Measurements from ENCODE around the gene CTR9.

CTR9 gene

DNA sequence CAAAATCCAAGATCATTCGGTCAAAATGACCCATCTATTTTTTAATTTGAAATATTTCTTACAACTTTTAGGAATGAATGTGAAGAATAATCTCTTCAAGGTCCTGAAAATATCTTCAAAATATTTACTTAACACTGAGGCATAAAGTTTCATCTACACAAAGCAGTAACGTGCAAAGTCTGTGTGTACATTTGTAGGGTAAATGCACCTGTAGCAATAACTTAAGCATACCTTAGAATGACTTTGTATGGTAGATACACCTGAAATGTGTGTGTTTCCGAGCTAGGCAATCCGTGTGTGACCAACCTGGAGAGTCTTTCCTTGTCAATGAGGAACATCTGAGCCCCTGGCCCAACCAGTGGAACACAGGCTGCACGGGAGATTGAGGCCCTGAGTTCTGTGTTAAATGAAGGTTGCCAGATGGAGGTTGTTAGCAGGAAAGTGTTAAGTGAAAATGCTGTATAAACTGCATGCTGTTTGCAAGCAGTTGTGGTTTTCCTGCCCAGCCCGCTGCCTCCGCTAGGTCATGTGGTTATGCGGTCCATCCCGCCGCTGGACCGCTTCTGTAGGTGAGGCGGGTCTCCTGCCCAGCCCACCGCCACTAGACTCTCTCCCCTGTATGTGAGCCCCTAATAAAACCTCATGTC, 7.6 kb upstream of the CTR9 start:
- DNase-seq, result no peak

DNA sequence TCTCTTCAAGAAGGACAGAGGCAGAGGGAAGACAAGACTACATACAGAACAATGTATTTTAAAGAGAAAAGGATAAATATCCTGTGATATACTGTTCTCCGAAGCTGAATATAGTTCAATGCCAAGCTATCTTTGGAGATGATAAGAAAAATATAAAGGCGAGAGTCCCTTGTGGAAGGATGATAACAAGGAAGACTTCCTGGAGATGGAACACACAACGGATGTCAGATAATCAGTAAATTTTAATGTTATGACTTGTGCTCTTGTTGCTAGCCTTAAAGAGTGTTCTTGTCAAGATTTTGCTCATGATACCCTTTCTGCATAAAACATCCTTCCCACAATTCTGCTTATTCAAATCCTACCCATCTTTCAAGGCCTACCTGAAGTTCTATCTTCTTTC, 6.8 kb upstream of the CTR9 start:
- no peak for DNase-seq

DNA sequence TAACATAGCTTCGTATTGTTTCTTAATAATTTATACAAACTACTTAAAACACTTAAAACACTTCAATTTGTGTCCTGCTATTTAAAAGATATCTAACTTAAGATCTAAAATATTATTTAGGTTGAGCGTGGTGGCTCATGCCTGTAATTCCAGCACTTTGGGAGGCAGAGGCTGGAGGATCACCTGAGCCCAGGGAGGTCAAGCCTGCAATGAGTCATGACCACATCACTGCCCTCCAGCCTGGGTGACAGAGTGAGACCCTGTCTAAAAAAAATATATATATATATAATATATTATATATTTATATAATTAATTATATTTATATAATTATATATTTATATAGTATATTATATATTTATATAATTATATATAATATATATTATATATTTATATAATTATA, 4.2 kb upstream of the CTR9 start:
- no peak for DNase-seq

DNA sequence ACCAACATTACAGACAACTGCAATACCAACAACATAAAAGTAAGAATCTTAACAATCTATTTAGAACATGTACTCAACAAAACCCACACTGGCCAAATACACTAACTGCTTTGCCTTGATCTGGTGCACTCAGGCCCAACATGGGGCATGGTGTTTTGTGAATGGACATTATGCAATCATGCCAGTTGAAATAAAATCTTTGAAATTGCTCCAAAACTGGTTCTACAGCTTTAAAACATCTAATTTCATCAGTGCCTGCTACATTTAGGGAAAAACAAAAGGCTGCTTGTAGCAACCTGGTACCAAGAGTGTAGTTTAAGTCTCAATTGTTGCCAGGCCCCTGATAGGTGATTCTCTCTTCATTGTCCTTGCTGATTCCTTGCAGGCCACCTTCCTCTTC, 3.3 kb upstream of the CTR9 start:
- no peak for DNase-seq

DNA sequence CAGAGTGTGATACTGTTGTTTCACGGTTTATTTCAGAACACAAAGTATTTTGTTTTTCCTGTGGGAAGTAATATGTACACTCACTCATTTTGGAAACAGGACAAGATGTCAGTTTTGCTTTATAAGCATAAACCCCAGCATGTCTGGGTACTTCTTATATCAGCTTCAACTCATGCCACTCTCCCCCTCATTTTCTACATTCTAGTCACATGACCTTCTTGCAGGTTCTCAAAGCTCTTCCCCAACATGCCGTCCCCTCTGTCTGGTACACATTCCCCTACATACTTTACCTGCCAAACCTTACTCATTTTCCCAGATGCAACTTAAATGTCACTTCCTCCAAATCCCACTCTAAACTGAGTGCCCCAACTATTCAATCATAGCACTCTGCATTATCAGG, 1.6 kb upstream of the CTR9 start:
- DNase-seq, result no peak

DNA sequence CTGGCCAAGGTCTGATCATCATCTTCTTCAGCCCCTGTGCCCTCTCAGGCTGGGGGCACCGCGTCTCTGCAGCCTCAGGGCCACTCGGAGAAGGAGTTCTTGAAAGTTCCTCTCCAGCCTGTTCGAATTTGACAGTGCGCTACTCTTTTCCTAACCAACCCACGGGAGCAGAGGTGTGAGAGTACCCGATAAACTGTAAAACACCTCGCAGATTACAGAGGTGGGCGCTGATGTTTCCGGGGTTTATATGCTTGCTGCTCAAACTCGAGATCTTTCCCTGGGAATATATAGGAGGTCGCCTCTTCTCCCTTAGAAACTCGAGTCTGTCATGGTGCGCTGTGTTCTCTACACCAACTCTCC, 515 bp downstream of the CTR9 start:
- DNase-seq, result peak; percentile 5

DNA sequence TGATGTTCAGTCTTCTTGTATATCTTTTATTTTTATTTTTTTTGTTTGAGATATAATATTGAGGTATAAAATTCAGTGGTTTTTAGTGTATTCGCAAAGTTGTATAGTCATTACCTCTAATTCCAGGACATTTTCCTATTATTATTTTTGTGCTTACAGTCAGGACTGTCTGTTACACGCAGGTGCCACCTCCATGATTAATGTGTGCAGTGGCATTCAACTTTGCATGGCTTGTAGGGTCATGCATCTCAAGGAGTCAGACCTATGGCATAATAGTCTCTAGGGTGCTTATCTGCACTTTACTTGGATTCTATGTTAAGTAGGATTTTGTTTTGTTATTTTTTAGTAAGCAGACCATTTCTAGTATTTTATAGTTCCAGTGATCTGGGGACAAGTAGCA, 1.0 kb downstream of the CTR9 start:
- no peak for DNase-seq

DNA sequence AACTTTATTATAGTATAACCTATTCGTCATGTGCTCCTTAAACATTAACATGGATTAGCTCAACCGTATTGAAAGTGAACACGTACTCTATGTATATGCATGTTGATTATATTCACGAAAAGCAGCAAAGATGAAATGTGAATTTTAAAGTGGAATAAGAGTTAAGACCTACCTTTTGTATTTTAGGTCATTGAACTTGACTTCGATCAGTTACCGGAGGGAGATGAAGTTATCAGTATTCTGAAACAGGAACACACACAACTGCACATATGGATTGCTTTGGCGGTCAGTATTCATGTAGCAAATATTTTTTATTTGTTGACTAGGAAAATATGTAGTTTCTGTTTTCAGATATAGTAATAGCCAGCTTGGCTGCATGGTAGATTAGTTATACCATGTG, 1.4 kb downstream of the CTR9 start:
- no peak for DNase-seq

DNA sequence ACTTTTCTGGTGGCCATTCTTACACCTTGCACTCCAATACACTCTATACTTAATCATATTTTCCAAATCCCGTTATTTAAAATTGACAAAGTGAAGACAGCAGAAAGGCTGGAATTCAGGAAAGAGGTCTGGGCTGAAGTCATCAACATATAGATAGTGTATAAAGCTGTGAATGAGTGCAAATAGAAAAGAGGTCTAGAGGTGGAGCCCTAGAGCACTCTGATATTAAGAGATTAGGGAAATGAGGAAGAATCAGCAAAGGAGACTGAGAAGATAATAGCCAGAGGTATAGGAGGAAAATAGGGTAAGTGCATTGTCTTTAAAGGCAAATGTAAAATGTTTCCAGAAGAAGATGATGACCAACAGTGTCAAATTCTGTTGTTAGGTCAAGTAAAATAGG, 7.9 kb downstream of the CTR9 start:
- DNase-seq, result no peak

DNA sequence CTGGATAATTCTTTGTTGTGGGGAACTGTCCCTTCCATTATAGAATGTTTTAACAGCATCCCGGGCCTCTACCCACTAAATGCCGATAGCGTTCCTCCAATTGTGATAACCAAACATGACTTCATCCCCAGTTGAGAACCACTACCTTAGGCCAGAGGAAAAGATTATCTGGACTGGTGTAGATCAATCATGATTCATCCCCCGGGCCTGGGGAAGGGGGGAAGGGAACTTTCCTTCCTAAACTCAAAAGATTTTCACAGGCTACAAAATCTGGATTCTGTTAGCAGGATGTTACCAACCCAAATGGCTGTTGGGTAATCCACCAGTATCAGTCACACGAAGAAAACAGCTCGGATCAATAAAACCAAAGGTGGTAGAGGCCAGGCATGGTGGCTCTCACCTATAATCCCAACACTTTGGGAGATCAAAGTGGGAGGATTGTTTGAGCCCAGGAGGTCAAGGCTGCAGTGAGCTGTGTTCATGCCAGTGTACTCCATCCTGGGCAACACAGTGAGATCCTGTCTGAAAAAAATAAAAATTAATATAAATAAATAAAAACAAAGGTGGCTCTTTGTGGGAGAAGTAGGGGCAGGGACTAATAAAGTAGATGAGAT, 10.1 kb downstream of the CTR9 start:
- DNase-seq, result no peak

DNA sequence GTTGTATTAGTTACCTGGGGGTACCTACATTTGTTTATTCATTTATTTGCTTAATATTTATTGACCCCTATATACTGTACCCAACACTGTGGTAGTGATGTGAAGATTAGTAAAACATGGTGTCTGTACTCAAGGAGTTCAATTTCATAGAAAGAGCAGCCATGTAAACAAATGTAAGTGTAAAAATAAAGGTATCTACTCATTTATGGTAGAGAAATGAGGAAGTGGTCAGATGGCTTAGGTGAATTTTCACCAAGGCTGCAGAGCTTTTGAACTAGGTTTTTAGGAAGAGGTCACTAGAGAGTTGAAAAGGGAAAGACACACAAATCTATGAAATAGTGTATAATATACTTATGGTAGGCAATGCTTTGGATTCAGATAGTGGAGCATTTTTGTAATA, 11.1 kb downstream of the CTR9 start:
- DNase-seq, result no peak

DNA sequence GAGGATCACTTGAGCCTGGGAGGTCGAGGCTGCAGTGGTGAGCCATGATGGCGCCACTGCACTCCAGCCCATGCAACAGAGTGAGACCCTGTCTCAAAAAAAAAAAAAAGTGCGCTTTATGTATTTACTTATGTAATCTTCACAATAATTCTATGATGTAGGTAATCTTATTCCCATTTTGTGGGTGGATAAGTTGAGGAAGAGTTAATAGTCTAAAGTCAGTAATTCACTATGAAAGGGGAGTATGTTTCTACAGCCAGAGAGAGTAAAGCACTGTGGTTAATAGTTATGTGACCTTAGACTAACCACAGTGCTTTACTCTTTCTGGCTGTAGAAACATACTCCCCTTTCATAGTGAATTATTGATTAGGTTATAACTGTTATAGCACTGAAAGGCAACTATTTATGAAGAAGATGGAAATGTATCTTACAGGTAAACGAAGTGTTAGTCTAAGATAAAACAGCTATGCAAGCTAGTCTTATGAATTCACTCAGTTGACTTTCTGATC, 11.9 kb downstream of the CTR9 start:
- DNase-seq, result no peak

DNA sequence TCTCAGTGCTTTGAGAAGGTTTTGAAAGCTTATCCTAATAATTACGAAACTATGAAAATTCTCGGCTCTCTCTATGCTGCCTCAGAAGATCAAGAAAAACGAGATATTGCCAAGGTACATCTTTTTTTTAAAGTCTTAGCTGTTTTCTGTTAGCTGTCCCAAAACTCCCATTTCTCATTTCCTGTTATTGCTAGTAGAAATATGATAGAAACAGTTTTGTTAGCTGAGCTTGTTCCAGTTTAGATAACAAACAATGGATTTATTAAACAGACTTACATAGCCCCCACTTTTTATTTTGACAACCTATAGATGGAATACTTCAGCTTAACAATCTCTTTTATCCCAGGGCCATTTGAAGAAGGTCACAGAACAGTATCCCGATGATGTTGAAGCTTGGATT, 12.7 kb downstream of the CTR9 start:
- no peak for DNase-seq

DNA sequence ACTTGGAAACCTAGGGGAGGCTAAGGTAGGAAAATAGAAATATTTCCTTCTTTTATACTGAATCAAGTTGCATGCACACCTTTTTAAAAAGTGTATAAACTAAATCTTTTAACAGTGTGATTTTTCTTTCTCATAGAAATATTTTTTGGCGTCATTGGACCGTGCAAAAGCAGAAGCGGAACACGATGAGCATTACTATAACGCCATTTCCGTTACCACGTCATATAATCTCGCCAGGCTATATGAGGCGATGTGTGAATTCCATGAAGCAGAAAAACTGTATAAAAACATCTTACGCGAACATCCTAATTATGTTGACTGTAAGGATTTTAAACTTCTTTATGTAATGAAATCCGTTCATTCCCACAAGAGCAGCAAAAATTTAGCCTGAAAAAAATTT, 13.4 kb downstream of the CTR9 start:
- DNase-seq, result no peak

DNA sequence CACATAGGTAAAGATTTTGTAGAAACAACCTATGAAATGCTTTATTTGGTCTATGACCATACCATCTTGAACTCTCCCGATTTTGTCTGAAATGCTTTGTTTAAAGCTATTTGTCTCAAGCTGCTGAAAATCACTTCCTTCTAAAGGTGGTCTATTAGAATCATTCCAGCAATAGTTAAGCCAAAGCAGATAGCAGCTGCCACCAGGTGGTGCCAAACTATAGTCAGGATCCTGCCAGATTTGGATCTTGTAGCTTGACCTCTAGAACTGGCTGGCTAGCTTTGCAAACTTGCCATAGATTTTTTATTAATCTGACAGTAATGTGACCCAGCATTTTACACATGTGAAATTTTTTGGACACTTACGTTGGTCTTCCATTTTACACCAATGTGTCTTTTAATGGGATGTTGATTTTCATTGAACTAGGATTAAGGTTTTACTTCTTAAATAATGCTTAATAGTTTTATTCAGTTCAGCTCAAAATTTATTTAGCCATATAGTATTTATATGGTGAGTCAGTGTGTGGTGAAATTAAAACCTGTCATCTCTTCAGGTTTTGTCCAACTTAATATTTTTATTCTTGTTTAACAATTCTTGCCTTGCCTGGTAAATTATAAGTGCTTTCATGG, 19.7 kb downstream of the CTR9 start:
- peak; percentile 38 for DNase-seq

DNA sequence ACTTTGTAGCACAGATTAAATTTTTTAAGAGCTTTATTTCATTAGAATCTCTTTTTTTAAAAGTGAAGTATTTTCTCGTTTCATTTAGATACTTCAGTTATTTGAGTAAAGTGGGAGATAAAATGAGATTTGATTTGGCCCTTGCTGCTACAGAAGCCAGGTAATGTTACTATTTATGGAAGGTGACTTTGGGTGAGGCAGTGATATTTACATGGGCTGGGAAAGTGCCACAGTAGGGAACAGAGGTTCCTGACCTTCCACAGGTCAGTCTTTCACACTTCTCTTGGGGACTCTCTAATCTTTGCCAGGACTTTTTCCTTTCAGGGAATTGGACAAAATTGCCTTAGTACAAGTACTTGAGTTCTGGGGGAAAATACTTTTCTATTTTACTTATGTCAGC, 20.4 kb downstream of the CTR9 start:
- DNase-seq, result no peak

DNA sequence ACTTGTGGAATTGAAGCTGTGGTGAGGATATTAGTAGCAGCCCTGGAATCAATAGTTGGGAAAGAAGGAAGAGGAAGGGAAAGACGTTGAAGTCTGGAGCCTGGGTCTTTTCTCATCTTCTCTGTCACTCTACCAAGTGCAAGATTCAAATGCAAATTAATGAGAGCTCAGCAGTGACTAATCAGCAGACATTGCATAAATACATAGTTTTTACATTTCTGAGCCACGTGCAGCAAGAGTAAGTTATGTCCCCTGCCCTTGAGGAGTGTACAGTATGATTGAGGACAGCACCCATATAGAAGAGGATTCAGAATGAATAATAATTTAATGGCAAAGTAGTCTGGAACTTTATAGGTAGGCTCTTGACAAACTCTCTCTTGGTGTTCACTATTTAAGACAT, 23.8 kb downstream of the CTR9 start:
- DNase-seq, result no peak

DNA sequence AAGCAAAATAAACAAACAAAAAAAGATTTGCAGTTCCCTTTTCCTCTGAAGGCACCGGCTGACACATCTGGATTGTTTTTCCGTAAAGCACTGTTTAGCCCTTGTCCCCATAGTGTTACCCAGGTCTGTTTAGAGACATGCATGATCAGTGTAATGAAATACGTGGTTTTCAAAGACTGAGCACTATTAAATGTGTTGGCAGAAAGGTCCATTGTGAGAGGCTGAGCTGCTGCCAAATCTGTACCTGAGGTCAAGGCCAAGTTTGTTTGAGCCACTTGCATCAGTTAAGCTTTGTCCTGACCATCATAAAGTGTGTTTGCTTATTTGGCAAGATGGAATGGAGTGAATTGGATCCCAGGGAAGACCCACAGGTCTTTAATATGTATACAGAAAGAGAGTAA, 26.3 kb downstream of the CTR9 start:
- no peak for DNase-seq

DNA sequence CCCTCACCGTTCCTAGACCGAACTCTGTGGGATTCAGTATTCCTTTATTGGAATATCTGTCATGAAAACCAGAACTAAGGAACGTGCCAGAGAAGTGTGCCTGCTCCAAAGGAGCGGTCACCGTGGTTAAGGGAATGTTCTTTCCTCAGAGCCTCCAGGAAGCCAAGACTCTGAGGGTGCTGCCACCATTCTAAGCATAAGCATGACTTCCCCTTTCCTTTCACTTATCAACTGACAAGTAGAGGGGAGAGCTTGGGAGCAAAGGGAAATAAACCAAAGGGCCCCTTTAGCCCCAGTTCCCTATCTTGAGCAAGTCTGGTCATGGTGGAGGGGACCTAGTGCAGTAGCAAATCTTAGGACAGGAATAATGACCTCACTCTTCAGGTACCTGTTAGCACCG, 26.8 kb downstream of the CTR9 start:
- no peak for DNase-seq

DNA sequence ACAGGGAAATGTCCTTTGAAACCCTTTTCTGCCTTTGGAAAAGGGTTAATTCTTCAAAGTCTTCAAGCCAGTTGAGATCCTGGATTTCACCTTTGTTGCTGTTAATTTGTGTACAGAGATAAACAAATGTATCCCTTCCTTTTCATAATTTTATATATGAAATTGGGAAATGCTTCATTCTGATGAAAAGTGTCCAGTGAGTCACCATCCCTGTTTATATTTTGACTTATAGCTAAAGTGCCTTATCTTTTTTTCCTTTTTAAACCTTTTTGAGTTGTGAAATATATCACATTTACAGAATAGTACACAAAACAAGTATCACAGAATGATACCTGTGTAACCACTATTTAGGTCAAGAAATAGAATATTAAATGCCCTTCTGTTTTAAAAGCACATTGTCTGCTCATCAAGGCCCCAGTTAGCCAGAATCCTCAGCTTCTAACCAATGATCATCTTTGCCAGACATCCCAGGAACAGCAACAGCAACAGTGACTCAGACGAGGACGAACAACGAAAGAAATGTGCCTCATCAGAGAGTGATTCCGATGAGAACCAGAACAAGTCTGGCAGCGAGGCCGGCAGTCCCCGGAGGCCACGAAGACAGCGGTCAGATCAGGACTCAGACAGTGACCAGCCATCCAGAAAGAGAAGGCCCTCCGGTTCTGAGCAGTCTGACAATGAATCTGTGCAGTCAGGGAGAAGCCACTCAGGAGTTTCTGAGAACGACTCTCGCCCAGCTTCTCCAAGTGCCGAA, 27.3 kb downstream of the CTR9 start:
- no peak for DNase-seq

DNA sequence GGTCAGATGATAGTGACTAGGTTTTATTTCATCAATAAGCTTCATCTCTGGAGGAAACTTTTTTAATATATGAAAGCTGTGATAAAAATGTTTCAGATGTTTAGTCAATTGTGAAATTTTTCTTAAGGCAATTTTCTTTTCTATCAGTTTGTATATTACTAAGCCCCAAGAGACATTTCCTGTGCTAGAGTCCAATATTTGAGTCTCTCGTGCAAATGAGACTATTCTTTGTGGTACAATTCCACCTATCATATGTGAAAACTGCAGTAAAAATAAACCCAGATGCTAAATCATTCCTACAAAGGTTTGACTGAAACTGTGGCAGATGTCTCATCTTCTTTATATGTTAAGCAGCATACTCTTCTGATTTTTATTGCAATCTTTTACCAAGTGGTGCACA, 28.0 kb downstream of the CTR9 start:
- DNase-seq, result no peak

DNA sequence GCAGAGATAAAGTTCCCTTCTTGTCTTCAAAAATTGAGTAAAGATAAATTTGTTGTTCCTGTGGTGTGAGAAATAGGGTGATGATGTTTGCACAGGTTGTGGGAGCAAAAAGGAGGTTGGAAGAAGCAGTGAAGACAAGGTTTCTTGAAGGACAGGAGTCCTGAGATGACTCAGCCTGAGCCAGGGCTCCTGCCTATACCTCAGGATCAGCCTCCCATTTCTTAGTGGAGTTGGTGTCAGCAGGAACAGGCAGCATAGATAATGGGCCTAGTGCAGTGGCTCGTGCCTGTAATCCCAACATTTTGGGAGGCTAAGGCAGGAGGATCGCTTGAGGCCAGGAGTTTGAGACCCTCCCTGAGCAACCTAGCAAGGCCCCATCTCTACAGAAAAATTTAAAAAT, 29.0 kb downstream of the CTR9 start:
- no peak for DNase-seq

DNA sequence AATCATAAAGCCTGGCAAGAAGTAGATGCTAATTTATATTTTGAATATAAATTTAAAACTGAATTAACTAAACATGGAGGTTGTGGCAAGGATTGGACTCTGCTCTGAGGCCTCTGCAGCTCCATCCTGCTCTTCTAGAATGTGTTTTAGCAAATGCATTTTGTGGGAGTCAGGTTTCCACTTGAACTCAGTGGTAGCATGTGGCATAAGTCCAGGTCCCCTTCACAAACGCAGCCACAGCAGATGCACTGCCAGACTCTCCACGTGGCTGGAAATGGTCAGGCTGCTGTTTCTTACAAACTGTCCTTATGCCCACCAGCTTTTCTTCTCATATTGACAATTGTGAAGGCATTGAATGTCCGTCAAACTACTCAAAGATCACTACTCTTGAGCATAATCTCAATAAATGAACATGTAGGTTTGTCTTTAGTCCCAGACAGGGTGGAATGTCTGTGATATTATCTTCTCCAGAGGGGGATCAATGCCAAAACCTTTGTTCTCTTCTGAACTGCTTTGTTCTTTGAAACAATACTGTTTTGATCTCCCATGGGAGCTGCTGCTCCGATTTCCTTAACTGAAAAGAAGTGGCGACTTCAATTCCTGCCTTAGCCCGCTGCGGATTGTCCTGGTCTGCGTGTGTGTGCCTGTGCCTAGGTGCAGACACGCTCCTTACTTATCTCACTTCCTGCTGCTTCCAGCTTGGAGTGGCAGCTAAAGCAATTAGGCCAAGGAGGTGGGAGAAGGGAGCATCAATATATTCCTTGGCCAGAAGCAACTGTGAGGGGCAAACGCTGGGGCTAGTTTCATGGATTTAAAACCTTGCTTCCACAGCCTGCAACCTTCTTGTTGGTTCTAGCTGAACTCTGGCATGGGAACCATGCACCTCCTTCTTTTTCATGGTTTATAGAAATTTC, 33.4 kb downstream of the CTR9 start:
- no peak for DNase-seq

Measured in stimulated activated CD4-positive, alpha-beta T cell treated with anti-CD3 and anti-CD28 coated beads, Interleukin-15, amount 100 ng/mL, for 24 hours (primary cell).